ENCODE measurements around the gene PDZD2.
"Not testable (repeated sequence)": the region's sequence is repeated elsewhere in the genome, so short reads cannot be mapped to it uniquely, and the experiment has no call there.

Gene PDZD2

GRCh38 chr5:31967461-31967860 lies 328.5 kb downstream of the PDZD2 start:
- in situ Hi-C loops (cut with MboI; ENCODE audit: low pct_unique_long_range_greater_than_20kb, low sequenced_read_pairs, unreplicated experiment), result no loop called here
- DNase-seq (ENCODE audit: low spot score), result no peak
- TF ChIP-seq, protein P1, sequence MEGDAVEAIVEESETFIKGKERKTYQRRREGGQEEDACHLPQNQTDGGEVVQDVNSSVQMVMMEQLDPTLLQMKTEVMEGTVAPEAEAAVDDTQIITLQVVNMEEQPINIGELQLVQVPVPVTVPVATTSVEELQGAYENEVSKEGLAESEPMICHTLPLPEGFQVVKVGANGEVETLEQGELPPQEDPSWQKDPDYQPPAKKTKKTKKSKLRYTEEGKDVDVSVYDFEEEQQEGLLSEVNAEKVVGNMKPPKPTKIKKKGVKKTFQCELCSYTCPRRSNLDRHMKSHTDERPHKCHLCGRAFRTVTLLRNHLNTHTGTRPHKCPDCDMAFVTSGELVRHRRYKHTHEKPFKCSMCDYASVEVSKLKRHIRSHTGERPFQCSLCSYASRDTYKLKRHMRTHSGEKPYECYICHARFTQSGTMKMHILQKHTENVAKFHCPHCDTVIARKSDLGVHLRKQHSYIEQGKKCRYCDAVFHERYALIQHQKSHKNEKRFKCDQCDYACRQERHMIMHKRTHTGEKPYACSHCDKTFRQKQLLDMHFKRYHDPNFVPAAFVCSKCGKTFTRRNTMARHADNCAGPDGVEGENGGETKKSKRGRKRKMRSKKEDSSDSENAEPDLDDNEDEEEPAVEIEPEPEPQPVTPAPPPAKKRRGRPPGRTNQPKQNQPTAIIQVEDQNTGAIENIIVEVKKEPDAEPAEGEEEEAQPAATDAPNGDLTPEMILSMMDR (IDR thresholded peaks at IDR 0.05; ENCODE audit: extremely low read depth, insufficient read depth, missing control alignments), result no peak

GRCh38 chr5:31972558-31972957 lies 333.6 kb downstream of the PDZD2 start:
- DNase-seq (ENCODE audit: low spot score), result no peak
- TF ChIP-seq, protein P1 (IDR thresholded peaks at IDR 0.05; ENCODE audit: extremely low read depth, insufficient read depth, missing control alignments), result no peak
- in situ Hi-C loops (cut with MboI; ENCODE audit: low pct_unique_long_range_greater_than_20kb, low sequenced_read_pairs, unreplicated experiment), result no loop called here

- DNase-seq (ENCODE audit: low spot score); in situ Hi-C loops (cut with MboI; ENCODE audit: low pct_unique_long_range_greater_than_20kb, low sequenced_read_pairs, unreplicated experiment): not testable (repeated sequence)
Observed at GRCh38 chr5:31975189-31975612, 336.3 kb downstream of the PDZD2 start.

GRCh38 chr5:31976169-31976568 lies 337.2 kb downstream of the PDZD2 start:
- in situ Hi-C loops (cut with MboI; ENCODE audit: low pct_unique_long_range_greater_than_20kb, low sequenced_read_pairs, unreplicated experiment), result no loop called here
- no peak for DNase-seq (ENCODE audit: low spot score)
- TF ChIP-seq, protein P1 (IDR thresholded peaks at IDR 0.05; ENCODE audit: extremely low read depth, insufficient read depth, missing control alignments), result no peak

DNA sequence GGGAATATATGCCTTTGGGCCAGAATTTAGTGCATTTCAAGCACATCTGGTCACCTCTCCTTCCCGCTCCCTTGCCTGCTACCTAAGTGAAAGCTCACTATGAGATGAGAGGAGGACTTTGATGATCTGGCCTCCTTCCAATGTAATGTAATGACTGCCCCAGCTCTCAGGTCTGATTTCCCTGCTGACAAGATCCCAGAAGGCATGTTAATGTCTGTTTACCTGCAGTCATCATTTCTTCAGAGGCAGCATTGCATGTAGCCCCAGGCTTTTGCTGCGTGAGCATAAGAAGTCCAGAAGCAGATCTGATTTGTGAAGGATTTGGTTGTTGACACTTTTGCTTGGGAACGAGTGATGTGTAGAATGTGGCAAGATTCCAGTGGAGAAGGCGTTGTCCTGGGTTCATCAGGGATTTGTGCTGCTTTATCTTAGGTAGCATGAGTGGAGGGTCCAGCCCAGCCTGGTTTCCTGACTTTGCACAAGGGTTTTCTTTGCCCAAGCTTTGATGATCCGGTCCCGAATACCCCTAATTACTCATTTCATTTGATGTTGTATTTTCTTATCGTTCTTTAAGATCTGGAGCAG lies 342.5 kb downstream of the PDZD2 start:
- no peak for DNase-seq (ENCODE audit: low spot score)
- in situ Hi-C loops (cut with MboI; ENCODE audit: low pct_unique_long_range_greater_than_20kb, low sequenced_read_pairs, unreplicated experiment), result no loop called here
- TF ChIP-seq, protein P1 (IDR thresholded peaks at IDR 0.05; ENCODE audit: extremely low read depth, insufficient read depth, missing control alignments), result no peak

DNA sequence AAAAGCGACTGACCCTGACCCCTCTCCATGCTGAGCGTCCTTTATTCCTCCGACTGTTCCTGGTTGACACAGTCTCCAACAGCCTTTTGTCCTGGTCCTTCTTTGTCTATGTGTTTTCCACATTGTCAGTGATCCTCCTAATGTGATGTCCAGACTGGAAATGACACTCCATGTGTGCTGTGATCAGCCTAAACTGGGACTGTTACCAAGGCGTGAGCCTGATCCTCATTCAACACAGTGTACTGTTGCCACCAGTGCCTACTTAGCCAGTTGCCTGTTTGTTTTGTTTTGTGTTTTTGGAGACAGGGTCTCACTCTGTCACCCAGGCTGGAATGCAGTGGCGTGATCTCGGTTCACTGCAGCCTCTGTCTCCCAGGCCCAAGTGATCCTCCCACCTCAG lies 343.1 kb downstream of the PDZD2 start:
- TF ChIP-seq, protein P1 (IDR thresholded peaks at IDR 0.05; ENCODE audit: extremely low read depth, insufficient read depth, missing control alignments), result no peak
- in situ Hi-C loops (cut with MboI; ENCODE audit: low pct_unique_long_range_greater_than_20kb, low sequenced_read_pairs, unreplicated experiment), result no loop called here
- DNase-seq (ENCODE audit: low spot score), result no peak

GRCh38 chr5:31982621-31983020 lies 343.7 kb downstream of the PDZD2 start:
- DNase-seq (ENCODE audit: low spot score), result no peak
- in situ Hi-C loops (cut with MboI; ENCODE audit: low pct_unique_long_range_greater_than_20kb, low sequenced_read_pairs, unreplicated experiment), result no loop called here
- TF ChIP-seq, protein P1 (IDR thresholded peaks at IDR 0.05; ENCODE audit: extremely low read depth, insufficient read depth, missing control alignments), result no peak

Data from GM13977 (cell line).